SJCRH30 (cell line): ENCODE data around the gene SPSB1. TPM values are rescaled to one million over a fixed set of nuclear protein-coding genes. Genes with fewer than 3 reads are reported as not detected.

Experiments
- DNase-seq, 2 experiments: peaks; one replicate each; pipeline ENCODE4 v3.0.0-alpha.2; 2015 to 2020
- H3K27ac ChIP-seq: fragments of 250-450 bp; sonication (Bioruptor Pico); 2 replicates; pipeline ENCODE4 v1.5.1; 2020; ENCODE audit warnings: mild to moderate bottlenecking, moderate library complexity
- H3K27me3 ChIP-seq: fragments of 250-450 bp; sonication (Bioruptor Pico); 2 replicates; pipeline ENCODE4 v1.5.1; 2020; ENCODE audit warnings: mild to moderate bottlenecking, moderate library complexity
- H3K36me3 ChIP-seq: fragments of 250-450 bp; sonication (Bioruptor Pico); 2 replicates; pipeline ENCODE4 v1.5.1; 2020; ENCODE audit warnings: mild to moderate bottlenecking, moderate library complexity
- H3K4me1 ChIP-seq: fragments of 250-450 bp; sonication (Bioruptor Pico); 2 replicates; pipeline ENCODE4 v1.5.1; 2020; ENCODE audit warnings: mild to moderate bottlenecking, moderate library complexity
- H3K4me3 ChIP-seq: fragments of 250-450 bp; sonication (Bioruptor Pico); 2 replicates; pipeline ENCODE4 v1.5.1; 2020; ENCODE audit warnings: mild to moderate bottlenecking, moderate library complexity
- H3K9me3 ChIP-seq: fragments of 250-450 bp; sonication (Bioruptor Pico); replicated peaks from 2 replicates; pipeline ENCODE4 v1.5.1; 2020; ENCODE audit warnings: mild to moderate bottlenecking, moderate library complexity
- total RNA-seq: library from RNA; depleted of rRNA; stranded (reverse); fragments of >200 nt; shearing (Covaris generic); gene quantifications from 2 replicates; pipeline ENCODE4 v1.2.3, GENCODE V29; 2014

SPSB1 gene
- total RNA-seq, 1 experiment from 2014 or later, result 0.43 TPM

DNA sequence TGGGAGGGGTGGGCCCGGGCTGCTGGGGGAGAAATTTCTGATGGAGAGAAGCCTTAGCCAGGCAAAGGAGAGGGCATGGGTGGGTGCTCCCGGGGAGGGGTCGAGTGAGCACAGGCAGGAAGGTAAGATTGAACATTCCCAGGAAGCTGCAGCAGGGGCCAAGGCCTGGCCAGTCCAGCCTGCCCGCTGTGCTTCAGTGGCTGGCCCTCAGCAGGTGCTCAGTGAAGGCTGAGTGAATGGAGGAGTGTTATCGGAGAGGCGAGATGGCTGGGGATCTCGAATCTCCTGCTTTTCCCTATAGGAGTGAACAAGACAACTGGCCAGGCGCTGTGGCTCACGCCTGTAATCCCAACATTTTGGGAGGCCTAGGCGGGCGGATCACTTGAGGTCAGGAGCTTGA, 20.9 kb downstream of the SPSB1 start:
- Histone ChIP-seq H3K27me3 (peaks cover 43% of the 10 kb centered on the region), H3K36me3 (no peaks in the 10 kb centered on the region), H3K4me3 (no peak overlapping the region), H3K27ac (no peak overlapping the region), H3K9me3 (no peaks in the 10 kb centered on the region), H3K4me1 (0 out of 2 replicates have a peak, but pooled peaks cover 2% of the 10 kb centered on the region)
- no peak for DNase-seq

DNA sequence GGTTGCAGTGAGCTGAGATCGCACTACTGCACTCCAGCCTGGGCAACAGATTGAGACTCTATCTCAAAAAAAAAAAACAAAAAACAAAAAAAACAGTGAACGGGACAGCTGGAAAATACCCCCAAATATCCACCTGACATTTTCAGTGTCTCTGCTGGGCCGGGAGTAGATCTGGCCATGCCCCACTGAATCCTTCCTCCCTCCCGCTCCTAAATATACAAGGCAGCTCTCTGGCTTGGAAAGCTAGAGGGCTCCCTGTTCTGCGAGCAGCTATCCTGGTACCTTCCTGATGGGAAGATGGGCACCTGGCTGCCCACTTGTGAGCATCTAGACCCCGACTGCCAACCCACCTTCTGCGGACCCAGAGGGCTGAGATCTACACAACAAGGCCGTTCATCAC, 21.4 kb downstream of the SPSB1 start:
- Histone ChIP-seq H3K27ac (no peak overlapping the region), H3K4me1 (0 out of 2 replicates have a peak, but pooled peaks cover 2% of the 10 kb centered on the region), H3K36me3 (no peaks in the 10 kb centered on the region), H3K4me3 (no peak overlapping the region), H3K9me3 (no peaks in the 10 kb centered on the region), H3K27me3 (peaks cover 45% of the 10 kb centered on the region)
- DNase-seq, result no peak

DNA sequence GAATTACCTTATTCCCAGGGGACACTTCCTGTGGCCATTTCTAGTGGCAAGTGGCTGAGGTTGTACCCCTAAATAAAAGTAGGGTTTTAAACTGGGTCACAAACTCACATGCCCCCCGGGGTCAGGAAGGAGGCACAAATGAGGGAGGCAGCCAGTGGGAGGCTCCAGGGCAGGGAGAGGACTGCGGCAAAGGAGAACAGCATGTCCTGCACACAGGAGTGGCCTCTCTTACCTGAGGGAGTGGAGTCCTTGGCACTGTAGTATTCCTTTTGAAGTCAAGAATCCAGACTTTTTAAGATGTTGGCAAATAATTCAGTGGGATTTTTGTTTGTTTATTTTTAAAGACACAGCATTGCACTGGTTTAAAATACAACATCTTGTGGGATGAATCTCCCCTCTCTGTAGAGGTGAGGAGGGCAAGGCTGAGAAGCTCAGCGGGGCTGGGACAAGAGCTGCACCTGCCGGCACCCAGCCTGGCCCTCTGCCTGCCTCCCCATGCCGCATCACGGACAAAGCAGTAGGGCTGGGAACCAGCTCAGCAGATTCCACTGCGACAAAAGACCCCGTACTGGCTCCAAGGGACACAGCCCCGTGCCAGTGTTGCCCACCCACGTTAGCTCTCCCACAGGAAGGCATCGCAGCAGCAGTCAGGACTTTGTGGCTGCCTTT, 22.2 kb downstream of the SPSB1 start:
- Histone ChIP-seq H3K4me3 (no peak overlapping the region), H3K27me3 (peaks cover 46% of the 10 kb centered on the region), H3K27ac (no peak overlapping the region), H3K4me1 (0 out of 2 replicates have a peak, but pooled peaks cover 2% of the 10 kb centered on the region), H3K36me3 (no peaks in the 10 kb centered on the region), H3K9me3 (no peaks in the 10 kb centered on the region)
- no peak for DNase-seq

DNA sequence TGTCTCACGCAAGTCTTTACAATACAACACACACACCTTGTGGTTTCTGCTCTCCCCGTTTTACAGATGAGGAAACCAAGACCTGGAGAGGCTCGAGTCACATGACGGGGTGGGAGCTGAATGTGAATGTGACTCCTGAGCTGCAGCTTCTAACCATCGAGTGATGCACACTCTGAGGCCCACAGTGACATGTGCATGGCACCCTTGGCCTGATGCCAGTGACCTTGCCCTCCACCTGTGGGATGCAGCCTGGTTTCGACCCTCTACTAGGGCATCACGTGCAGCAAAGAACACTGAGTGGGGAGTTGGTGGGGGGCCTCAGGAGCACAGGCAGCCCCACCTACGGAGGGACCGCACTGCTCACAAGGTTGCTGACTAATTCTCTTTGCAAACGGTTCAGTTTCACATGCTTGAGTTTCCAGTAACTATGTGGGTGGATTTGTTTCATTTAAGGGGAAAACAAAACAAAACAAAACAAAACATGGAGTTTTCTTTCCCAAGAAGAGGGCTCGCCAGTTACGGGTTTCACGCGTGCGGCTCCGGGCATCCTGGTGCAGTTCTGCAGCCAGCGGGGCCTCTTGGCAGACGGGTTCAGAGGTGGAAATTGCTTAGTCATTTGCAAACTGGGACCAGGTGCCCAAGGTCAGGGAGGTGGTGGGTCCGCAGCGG, 22.9 kb downstream of the SPSB1 start:
- H3K27me3 ChIP-seq, result peaks cover 46% of the 10 kb centered on the region
- H3K4me3 ChIP-seq, result no peak overlapping the region
- no peak overlapping the region for H3K27ac ChIP-seq
- no peak for DNase-seq
- 0 out of 2 replicates have a peak, but pooled peaks cover 2% of the 10 kb centered on the region for H3K4me1 ChIP-seq
- H3K9me3 ChIP-seq, result no peaks in the 10 kb centered on the region
- no peaks in the 10 kb centered on the region for H3K36me3 ChIP-seq

DNA sequence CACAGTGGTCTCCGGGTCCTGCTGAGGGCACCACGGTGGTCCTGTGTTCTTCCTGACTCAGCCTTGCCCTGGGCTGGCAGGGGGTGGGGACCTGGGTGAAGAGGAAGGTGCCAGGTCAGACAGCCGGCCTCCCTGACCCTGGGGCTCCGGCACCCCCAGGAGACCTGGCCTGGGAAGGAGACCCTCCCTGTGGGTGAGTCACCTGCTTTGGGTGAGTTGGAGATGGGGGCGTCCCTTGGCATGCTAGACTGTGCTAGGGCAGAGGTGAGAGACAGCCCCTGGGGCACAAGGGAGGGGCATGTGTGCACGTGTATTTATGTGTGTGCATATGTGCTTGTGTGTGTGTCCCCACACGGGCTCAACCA, 23.4 kb downstream of the SPSB1 start:
- no peak overlapping the region for H3K27ac ChIP-seq

DNA sequence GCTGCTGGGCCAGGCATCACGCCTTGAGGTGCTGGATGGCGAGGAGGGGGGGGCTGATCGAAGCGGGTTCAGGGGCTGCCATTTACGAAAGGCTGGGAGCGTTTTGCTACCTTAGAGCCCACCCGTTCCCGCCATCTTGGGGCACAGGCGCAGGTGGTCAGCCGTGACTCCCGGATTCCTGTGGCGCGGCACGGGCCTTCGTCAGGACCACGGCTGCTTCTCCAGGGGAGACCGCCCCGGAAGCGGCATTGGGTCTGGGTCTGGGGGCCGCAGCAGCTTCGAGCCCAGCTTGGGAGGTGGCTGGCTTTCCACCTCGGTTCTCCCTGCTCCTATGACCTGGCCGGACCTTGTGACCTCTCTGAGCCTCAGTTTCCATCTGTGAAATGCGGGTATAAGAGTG, 23.8 kb downstream of the SPSB1 start:
- Histone ChIP-seq H3K4me1 (0 out of 2 replicates have a peak, but pooled peaks cover 2% of the 10 kb centered on the region), H3K36me3 (no peaks in the 10 kb centered on the region), H3K27ac (no peak overlapping the region), H3K27me3 (peaks cover 52% of the 10 kb centered on the region), H3K9me3 (no peaks in the 10 kb centered on the region), H3K4me3 (no peak overlapping the region)
- DNase-seq, result no peak

More for the DNA sequence above, 23.4 kb downstream of the SPSB1 start:
- Histone ChIP-seq H3K4me1 (0 out of 2 replicates have a peak, but pooled peaks cover 2% of the 10 kb centered on the region), H3K27me3 (peaks cover 48% of the 10 kb centered on the region), H3K36me3 (no peaks in the 10 kb centered on the region), H3K4me3 (no peak overlapping the region), H3K9me3 (no peaks in the 10 kb centered on the region)
- no peak for DNase-seq

DNA sequence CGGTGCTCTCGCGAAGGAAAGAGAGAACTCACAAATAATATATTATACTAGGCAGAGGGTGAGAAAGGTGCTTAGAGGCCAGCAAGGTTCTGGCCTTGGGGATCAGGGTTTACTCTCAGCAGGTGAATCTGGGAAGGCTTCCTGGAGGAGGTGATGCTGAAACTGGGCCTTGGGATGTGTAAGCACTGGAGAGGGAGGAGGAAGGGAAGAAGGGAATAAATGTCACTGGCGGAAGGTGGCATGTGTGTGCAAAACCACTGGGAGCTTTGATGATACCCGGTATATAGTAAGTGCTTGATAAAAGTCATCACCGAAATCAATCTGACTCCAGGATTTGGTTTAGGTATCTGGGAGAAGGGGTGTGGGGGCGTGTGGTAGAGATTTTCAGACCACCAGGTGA, 24.4 kb downstream of the SPSB1 start:
- Histone ChIP-seq H3K9me3 (no peaks in the 10 kb centered on the region), H3K4me3 (no peak overlapping the region), H3K27ac (no peak overlapping the region)

DNA sequence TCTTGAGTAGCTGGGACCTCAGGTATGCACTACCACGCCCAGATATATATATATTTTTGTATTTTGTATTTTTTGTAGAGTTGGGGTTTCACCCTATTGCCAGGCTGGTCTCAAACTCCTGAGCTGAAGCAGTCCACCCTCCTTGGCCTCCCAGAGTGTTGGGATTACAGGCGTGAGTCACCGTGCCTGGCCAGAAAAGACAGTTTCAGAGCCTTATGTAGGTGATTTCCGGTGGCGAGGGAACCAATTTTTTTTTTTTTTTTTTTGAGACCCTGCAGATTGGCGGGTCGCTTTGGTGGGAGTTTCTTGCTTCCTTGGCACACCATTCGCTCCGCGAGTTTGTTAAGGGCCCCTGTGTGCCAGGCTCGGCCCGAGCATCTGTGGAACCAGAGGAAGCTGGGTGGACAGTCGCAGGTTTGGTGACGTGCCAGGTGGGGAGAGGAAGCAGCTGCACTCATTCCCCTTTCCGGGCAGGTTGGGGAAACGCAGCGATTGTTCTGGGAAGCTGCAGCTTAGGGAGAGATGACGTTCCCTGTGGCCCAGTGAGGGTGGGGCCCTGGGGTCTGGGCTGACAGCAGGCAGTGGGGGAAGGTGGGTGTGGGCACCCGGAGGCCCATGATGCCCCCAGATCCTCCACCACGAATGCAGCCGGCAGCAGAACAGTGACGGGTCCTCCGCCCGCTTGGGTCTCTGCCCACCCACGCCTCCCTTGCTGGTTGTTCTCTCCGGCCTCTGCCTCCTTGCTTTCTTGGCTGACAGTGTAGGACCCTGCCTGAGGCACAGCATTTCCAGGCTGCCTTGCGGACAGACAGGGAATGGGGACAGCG, 25.1 kb downstream of the SPSB1 start:
- Histone ChIP-seq H3K4me1 (0 out of 2 replicates have a peak, but pooled peaks cover 2% of the 10 kb centered on the region), H3K27ac (no peak overlapping the region), H3K27me3 (peaks cover 56% of the 10 kb centered on the region), H3K36me3 (no peaks in the 10 kb centered on the region), H3K9me3 (no peaks in the 10 kb centered on the region), H3K4me3 (peak overlapping the region; percentile 9; the same call in 1 of the 2 replicates)
- peak; percentile 46 to 51 for DNase-seq

More for the DNA sequence above, 24.4 kb downstream of the SPSB1 start:
- 0 out of 2 replicates have a peak, but pooled peaks cover 2% of the 10 kb centered on the region for H3K4me1 ChIP-seq
- H3K27me3 ChIP-seq, result peaks cover 53% of the 10 kb centered on the region
- no peak for DNase-seq
- H3K36me3 ChIP-seq, result no peaks in the 10 kb centered on the region

DNA sequence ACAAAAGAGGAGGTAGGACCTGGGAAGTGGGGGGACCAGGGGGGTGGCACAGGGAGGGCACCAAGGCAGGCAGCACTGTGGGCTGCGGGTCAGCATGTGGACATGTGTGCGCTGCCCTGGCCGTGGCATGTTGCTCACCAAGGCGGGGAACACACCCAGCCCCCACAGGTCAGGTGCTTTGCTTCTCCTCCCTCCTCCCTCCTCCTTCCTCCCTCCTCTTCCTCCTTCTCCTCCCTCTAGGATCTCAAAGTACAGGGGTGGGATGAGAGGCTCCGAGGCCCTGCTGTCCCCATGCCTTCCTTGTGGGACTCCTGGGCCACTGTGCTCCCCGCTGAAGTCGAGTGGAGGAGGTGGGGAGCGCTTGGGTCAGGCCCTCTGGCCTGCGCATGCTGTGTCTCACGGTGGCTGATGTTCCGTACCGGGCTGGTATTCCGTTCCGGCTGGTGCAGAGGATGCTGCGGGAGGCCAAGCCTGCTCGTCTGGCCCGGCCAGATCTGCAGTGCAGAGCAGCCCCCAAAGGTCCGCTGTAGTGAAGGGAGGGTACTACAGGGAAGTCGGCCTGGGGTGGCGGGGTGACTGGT, 26.6 kb downstream of the SPSB1 start:
- no peaks in the 10 kb centered on the region for H3K9me3 ChIP-seq
- no peaks in the 10 kb centered on the region for H3K36me3 ChIP-seq
- H3K27ac ChIP-seq, result no peak overlapping the region
- 0 out of 2 replicates have a peak, but pooled peaks cover 2% of the 10 kb centered on the region for H3K4me1 ChIP-seq
- DNase-seq, result no peak
- H3K4me3 ChIP-seq, result no peak overlapping the region
- peaks cover 63% of the 10 kb centered on the region for H3K27me3 ChIP-seq

DNA sequence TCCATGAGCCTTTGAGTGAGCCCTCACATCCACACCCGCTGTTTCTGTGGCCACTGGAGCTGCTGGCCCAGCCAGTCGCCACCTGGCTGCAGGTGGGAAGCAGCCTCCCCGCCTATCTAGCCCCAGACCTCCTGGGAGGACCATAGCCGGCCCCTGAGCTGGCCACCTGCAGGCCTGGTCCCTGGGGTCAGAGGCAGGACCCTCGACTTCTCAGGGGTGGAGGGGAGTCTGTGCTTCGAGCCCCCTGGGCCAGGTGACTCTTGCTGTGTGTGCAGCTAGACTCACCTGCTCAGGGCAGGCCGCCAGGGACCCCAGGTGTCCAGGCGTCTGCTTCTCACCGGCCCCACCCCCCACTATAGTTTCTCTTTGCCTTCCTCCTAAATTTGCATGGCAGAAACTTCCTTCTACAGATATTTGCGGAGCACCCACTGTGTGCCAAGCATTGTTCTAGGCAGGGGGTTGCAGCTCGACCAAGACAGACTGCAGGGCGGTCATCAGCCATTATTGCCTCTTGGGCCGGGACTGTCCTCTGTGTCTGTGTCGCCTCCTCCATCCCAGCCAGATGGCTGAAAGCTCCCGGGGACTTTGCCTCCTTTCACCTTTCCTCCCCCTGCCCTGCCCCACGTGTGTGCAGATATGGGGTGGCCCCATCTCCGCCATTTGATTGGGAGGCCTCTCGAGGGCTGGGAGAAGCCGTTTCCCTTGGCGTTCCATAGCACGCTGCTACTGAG, 27.3 kb downstream of the SPSB1 start:
- Histone ChIP-seq H3K4me1 (0 out of 2 replicates have a peak, but pooled peaks cover 2% of the 10 kb centered on the region), H3K9me3 (no peaks in the 10 kb centered on the region), H3K27ac (no peak overlapping the region), H3K36me3 (no peaks in the 10 kb centered on the region), H3K4me3 (no peak overlapping the region), H3K27me3 (peaks cover 67% of the 10 kb centered on the region)
- no peak for DNase-seq

DNA sequence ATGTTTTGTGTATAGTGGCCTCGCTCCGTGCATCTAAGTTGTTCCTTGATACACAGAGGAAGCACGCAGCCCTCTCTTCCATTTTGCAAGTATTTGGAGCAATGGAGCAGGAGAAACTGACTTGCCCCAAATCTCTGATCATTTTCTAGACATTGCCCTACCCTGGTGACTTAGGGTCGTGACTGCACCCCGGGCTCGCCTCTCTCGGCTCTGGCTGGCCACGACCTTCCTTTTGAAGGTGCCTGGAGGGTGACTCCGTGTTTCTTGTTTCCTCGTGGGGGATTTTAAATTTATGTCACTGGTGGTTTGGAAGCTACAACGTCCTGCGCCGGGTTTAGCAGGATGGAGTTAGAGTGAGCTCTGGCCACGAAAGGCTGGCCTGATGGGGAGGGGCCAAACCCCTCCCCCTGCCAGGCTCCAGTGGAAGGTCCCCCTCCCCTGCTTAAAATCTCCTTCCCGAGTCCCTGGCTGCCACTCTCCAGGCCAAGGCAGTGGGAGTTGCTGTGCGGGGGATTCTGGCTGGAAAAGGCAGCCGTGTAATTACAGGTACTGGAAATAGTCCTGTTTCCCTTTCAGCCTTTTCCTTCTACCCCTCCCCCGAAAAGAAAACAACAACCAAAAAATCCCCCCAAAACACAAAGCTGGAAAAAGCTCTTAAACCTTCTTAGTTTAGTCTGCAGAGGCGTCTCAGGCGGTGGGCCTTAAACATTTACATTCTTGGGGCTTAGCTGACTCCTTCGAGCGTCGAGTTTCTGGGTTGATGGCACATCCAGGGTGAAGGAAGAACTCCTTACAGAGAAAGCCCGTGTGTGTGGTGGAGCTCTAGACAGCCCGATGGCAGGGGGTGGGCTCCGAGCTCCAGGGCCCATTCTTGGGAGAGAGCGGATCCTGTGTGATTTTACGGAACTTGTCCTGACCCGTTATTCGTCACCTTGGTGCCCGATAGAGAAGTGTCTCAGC, 28.1 kb downstream of the SPSB1 start:
- H3K27me3 ChIP-seq, result peaks cover 70% of the 10 kb centered on the region
- no peaks in the 10 kb centered on the region for H3K36me3 ChIP-seq
- DNase-seq, result no peak
- H3K4me3 ChIP-seq, result no peak overlapping the region
- no peaks in the 10 kb centered on the region for H3K9me3 ChIP-seq
- H3K27ac ChIP-seq, result no peak overlapping the region
- H3K4me1 ChIP-seq, result 0 out of 2 replicates have a peak, but pooled peaks cover 2% of the 10 kb centered on the region

DNA sequence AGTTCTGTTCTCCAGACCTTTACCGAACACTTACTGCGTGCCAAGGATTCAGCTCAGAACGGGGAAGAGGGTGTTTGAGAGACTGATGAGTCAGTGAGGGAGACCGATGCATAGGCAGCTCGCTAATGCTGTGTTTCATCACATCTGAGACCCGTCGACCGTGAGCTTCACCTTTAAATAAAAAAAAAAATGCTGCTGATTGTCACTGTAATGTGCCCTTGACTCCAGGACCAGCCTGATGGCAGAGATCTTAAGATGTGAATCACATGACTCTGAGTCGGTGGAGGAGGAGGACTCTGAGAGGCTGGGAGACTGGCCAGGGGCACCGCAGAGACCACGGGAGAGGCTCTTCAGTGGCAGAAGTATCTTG, 28.8 kb downstream of the SPSB1 start:
- H3K27ac ChIP-seq, result no peak overlapping the region
- H3K27me3 ChIP-seq, result peaks cover 73% of the 10 kb centered on the region
- no peaks in the 10 kb centered on the region for H3K9me3 ChIP-seq
- H3K36me3 ChIP-seq, result no peaks in the 10 kb centered on the region
- H3K4me3 ChIP-seq, result no peak overlapping the region
- DNase-seq, result no peak
- peaks cover 6% of the 10 kb centered on the region; the same call in 1 of the 2 replicates for H3K4me1 ChIP-seq

DNA sequence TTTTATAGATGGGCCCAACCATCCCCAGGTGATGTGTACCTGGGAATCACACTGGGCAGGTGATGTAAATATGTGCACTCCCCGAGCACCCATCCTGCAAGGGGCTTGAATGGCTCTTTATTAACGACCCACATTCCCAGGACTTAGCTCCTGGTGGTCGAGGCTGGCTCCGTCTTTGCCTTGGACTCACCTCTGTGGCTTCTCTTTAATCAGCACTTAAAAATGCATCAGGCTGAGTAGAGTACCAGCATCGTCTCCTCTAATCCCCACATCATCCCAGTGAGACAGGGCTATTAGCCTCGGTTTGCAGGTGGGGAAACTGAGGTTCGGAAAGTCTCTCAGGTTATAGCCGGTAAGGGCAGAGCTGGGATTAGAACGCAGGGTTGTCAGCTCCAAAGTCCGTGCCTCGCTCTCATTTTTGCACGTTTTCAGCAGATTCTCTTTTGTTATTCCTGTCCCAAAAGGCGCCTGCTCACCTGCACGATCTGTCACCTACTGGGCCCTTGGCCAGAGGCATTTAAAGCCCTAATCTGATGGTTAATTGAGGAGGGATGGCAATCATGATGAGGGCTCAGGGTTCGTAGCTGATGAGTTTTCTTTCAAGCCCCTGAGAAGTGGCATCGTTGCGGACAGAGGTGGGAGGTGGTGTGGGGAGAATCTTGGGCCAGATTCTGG, 29.4 kb downstream of the SPSB1 start:
- no peaks in the 10 kb centered on the region for H3K9me3 ChIP-seq
- H3K27me3 ChIP-seq, result peaks cover 80% of the 10 kb centered on the region
- no peaks in the 10 kb centered on the region for H3K36me3 ChIP-seq
- no peak overlapping the region for H3K4me3 ChIP-seq
- no peak for DNase-seq
- H3K27ac ChIP-seq, result no peak overlapping the region
- peaks cover 6% of the 10 kb centered on the region; the same call in 1 of the 2 replicates for H3K4me1 ChIP-seq
